Urothelium cell line (cell line): ENCODE measurements around the gene ANXA9.

Experiments used
- DNase-seq: peaks from one replicate; pipeline ENCODE4 v3.0.0; 2011; ENCODE audit warnings: low spot score, mixed read lengths
- FAIRE-seq: peaks from 2 replicates; lab custom pipeline; 2011; peaks lifted over from hg19 to GRCh38; lab: Jason Lieb, UNC

The ANXA9 gene, protein sequence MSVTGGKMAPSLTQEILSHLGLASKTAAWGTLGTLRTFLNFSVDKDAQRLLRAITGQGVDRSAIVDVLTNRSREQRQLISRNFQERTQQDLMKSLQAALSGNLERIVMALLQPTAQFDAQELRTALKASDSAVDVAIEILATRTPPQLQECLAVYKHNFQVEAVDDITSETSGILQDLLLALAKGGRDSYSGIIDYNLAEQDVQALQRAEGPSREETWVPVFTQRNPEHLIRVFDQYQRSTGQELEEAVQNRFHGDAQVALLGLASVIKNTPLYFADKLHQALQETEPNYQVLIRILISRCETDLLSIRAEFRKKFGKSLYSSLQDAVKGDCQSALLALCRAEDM

DNA sequence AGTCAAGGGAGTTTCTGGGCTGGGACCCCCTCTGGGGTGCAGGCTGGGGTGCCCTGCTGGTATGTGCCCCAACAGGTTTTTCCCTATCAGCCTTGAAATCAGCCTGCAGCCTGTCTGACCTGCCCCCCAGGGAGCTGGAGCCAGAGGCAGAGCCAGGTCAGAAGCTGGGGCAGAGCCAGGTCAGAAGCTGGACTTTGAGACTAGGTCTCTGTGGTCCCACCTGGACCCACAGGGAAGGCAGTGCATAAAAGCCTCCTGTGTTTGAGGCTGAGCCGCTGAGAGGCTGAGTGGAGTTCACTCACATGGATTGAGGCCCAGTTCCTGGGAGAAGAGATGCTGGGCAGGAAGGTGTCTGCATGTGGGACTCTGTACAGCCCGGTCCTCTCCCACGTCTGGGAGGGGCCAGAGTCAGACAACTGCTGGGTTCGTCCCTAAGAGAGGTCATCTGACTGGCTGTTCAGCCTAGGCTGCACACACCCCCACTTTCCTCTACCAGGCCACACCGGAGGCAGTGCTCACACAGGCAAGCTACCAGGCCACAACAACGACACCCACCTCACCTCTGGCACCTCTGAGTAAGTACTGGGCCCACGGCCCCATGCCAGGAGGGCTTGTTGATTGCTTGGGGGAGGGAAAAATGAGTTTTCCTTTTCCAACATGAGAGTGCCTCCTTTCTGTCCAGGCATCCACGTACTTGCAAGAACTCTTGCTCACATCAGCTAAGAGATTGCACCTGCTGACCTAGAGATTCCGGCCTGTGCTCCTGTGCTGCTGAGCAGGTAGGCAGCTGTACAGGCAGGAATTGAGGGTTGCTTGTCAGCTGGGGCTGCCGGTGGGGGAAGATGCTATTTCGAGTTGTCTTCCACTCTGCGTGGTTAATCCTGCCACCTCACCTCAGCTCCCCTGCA, at the start of gene ANXA9:
Gene ANXA9 (plus strand): TSS at position 488 of the 908 bp plus-strand sequence. CDS start 814 bp downstream, outside the sequence.
- no peak for FAIRE-seq
- peak; percentile 30 for DNase-seq

DNA sequence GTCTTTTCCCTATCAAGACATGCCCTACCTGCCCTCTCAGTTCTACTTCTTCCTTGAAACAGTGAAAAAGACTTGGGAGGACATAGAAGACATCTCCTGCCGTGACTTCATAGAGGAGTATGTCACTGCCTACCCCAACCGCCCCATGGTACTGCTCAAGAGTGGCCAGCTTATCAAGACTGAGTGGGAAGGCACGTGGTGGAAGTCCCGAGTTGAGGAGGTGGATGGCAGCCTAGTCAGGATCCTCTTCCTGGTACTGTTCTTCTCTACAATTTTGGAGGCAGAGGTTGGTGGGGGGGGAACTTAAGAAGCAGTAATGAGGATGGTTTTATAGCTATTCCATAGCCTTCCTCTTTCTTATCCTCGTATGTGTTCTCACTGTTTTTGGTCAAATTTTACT, 37.2 kb upstream of the ANXA9 start:
- FAIRE-seq (no peak), DNase-seq (no peak)

DNA sequence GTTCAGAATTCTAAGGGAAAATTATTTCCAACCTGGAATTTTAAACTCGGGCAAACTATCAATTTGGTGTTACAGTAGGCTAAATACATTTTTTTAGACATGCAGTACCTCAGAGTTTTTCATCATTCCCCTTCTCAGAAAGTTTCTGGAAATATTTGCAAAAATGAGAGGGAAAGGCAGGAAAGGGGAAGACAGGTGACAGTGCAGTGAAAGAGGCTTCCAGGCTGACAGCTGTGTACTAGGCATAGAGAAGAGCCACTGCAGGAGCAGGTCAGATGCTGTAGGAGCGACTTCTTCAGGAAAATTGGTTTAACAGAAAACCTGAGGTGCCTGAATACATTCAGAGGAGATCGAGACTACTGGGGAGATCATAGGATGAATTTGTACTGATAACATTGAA, 27.4 kb upstream of the ANXA9 start:
- DNase-seq (no peak), FAIRE-seq (no peak)

DNA sequence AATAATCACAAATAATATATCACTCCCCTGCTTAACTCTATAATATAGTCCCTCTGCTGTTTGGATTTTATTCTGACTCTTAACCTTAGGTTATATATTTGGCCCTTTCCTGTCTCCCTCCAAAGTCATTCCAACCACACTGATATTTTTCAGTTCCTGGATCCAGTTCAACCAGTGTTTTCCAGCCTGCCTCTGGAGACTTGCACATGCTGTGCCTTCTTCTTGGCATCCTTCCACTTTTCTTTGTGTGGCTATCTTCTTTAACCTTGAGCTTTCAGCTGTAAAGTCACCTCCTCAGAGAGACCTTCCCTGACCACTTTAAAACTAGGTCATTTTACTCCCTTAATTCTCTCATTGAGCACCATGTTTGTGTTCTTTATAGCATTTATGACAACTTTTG, 26.8 kb upstream of the ANXA9 start:
- FAIRE-seq (no peak), DNase-seq (no peak)

DNA sequence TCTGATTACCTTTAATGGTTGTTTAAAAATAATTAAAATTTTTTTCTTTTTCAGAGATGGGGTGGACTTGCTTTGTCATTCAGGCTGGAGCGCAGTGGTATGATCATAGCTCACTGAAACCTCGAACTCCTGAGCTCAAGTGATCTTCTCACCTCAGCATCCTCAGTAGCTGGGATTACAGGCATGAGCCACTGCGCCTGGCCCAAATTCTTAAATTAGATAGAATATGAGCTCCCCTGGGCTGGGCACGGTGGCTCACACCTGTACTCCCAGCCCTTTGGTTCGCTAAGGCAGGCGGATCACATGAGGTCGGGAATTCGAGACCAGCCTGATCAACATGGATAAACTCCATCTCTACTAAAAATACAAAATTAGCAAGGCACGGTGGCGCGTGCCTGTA, 24.4 kb upstream of the ANXA9 start:
- FAIRE-seq (no peak), DNase-seq (no peak)

DNA sequence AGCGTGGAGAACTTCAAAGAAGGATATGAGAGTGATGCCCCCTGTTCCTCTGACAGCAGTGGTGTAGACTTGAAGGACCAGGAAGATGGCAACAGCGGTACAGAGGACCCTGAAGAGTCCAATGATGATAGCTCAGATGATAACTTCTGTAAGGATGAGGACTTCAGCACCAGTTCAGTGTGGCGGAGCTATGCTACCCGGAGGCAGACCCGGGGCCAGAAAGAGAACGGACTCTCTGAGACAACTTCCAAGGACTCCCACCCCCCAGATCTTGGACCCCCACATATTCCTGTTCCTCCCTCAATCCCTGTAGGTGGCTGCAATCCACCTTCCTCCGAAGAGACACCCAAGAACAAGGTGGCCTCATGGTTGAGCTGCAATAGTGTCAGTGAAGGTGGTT, 21.4 kb upstream of the ANXA9 start:
- FAIRE-seq (no peak), DNase-seq (no peak)

DNA sequence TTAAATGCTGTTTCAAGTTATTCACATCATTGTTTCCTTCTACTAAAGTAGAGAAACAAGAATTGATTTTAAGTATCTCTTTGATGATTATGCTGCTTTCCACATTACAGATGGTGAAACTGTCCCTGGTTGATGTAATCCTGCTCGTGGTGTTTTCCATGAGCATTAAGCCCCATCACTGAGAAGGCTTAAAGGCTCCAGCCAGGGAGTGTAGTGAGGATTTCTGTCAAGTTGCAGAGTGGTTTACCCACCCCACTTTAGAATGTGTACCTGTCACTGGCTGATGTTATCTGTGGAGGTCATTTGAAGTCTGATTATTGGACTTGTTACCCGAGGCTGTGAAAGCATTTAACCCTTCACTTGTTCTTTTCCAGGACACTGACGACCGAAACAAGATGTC, 20.3 kb upstream of the ANXA9 start:
- DNase-seq (no peak), FAIRE-seq (no peak)

DNA sequence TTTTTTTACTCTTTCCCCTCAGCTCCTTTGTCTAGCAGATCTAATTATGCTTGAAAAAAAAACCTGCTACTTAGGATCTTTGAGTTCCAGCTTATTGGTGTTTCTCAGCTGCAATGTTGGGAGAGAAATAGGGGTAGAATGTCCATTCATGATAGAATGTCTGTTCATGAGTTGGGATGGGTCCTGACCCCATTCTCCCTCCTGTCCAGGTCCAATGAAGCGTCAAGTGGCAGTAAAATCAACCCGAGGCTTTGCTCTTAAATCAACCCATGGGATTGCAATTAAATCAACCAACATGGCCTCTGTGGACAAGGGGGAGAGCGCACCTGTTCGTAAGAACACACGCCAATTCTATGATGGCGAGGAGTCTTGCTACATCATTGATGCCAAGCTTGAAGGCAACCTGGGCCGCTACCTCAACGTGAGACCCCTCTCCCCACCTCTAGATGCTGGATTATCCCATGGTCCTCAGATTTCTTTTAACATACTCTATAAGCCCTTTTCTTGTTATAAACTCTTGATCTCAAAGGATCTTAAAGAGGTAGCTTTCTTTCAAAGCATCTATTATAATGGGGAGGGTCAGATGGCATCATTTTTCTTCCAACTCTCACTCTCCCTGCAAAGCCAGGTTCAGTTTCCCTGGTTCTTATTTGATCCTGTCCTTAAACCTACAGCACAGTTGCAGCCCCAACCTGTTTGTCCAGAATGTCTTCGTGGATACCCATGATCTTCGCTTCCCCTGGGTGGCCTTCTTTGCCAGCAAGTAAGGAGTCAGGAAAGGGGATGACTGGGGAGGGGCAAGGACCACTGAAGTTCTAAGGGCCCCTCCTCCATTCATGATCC, 18.6 kb upstream of the ANXA9 start:
- FAIRE-seq, result no peak
- no peak for DNase-seq

DNA sequence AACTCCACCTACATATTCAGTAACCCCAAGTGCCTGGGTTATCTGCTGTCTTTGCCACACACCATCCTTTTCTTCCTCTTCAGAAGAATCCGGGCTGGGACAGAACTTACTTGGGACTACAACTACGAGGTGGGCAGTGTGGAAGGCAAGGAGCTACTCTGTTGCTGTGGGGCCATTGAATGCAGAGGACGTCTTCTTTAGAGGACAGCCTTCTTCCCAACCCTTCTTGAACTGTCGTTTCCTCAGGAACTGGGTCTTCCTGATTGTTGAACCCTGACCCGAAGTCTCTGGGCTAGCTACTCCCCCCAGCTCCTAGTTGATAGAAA, 18.0 kb upstream of the ANXA9 start:
- FAIRE-seq, result no peak

DNA sequence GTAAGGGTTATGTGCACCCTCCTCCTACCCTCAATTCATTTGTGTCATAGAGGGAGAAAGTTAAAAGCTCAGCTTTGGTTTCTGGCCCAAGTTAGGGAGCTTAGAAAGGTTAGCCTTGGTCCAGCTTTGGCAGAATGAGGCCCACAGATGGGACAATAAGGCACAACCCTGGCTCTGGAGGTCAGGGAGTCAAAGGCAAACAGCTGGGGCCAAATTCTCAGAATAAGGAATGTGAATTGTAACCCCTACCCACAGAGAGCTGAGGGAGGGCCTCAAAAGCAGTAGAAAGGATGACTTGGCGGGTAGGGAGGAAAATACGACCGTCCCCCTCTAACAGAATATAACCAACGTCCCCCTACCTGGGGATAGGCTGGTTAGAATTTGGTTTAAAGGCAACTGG, 16.5 kb upstream of the ANXA9 start:
- no peak for FAIRE-seq

More for the DNA sequence above, 18.0 kb upstream of the ANXA9 start:
- no peak for DNase-seq

DNA sequence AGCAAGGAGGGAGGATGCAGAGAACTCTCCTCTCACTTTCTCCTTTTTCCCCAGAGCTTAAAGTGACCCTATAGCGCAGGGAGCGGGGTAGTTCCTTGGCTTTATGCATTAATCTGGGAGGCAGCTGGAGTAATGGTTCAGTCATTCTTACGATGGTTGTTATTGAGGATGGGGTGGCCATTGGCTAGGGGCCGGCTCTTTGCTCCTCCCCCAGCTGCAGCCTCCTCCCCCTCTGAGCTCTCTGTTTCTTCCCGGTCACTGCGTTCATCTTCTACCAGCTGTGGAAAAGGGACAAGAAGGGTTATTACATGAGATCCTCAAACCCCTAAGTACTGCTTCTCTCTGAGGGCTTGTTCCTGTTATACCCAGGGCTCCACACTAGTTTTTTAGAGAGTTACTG, 16.1 kb upstream of the ANXA9 start:
- DNase-seq (no peak), FAIRE-seq (no peak)

More for the DNA sequence above, 16.5 kb upstream of the ANXA9 start:
- DNase-seq, result no peak

DNA sequence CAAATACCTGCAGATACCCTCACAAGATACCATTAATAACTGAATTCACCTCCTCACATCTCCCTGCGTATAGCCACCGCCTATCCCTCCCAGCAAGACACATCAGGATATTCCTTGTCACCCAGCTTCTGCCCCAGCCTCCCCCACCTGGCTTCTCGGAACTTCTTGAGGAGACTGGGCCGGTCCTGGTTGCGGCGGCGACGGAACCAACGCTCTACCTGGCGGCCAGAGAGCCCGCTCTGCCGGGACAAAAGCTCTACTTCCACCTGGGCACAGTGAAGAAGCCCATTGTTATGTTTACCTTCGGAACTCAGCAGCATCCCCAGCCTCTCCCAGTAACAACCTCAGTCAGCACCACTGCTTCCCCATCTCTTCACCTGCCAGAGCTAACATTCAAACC, 14.2 kb upstream of the ANXA9 start:
- no peak for FAIRE-seq
- no peak for DNase-seq

DNA sequence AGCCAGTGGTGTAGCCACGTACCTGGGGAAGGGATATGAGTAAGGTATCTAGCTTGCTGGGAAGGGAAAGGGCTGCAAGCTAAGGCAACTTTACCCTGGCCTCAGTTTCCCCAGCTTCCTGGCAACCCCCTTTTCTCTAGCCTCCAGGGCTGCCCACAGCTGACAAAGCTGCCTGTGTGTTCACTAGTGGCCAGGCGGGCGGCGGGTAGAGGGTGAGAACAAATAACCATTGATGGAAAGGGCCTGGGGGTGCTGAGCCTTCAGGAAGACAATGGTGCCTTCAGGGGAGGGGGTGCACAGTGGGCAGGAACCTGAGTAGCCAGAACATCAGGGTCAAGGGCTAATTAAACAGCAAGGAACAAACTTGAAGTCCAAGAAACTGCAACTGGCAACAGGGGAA, 13.6 kb upstream of the ANXA9 start:
- FAIRE-seq (no peak), DNase-seq (no peak)

DNA sequence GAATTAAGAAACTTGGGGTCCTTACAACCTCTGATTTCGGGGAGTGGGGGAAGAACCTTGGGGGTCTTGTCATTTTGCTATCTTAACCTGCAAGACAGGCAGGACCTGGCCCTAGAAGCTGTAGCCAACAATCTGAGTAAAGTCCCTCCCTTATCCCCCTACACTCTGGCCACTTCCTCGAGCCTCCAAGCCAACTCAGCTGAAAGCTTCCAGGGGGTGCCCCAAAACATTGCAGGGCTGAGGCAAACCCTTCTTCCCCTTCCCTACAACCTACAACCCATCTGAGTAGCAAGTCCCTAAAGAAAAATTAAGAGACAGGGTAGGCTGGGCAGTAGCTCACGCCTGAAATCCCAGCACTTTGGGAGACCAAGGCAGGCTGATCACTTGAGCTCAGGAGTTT, 12.5 kb upstream of the ANXA9 start:
- no peak for FAIRE-seq
- no peak for DNase-seq

DNA sequence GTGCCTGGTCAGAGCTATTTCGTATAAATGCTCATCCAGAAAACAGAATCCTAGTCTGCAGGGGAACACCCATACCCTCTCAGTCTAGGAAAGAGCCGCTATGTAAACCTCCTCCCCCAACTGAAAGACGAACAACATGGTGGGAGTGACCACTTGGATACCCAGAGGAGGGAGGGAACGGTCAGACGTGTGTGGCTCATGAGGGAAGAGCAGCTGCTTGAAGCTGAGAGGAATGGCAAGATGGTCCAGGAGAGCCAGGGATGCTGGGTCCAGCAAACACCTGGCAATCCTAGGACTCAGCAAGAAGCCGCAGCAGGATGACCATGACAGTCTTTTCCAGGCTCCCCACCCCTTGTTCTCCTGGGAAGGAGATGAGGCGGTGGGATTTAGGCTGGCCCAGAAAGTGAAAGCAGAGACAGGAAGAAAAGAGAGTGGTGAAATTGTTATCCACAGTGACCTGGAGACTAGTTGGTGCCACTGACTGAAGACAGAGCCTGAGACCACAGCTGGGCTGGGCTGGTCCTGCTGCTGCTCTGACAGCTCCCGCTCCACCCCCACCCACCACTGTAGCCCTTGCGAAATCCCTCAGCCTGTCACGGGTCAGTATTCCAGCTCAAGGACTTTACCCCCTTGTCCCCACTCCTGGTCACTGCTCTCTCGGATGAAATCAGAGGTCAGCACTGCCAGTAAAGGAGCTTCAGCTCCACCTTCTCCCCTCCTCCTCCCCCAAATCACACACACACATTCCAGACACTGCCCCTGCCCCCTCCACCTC, 11.1 kb upstream of the ANXA9 start:
- no peak for DNase-seq
- no peak for FAIRE-seq

DNA sequence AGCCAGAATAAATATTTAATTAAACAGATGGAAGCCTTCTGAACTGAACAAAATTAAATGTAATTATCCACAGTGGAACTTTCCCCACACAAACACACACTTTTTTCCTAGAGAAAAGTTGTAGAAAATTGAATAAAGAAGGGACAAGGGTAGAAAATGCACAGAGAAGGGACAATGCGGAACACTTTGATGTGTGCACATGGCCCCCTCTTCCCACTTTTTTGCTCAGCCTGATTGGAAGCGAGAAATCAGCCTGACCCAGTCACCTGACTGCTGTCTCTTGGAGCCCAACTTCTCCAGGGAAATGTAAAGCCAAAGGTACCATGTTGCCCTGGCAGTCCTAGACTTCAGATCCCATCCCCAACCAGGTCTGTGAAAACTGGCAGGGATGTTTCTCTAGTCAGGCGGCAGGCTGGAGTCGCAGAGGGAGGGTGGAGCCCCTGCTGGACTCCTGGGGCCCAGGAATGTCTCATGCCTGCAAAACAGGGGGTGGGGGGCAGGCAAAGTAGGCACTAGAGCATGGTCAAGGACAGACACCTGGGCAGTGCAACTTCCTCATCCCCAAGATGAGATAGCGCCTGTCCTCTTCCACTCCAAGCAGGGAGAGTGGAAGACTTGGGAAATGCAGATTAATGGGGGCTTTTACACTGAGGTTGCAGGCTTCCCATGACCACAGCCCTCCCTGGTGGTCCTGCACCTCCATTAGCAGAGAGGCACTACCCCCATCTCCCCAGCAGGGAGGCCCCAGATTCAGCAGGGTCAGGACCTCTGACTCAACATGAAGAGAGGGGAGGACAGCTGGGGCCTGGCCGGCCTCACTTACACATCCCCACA, 10.3 kb upstream of the ANXA9 start:
- DNase-seq, result no peak
- no peak for FAIRE-seq

DNA sequence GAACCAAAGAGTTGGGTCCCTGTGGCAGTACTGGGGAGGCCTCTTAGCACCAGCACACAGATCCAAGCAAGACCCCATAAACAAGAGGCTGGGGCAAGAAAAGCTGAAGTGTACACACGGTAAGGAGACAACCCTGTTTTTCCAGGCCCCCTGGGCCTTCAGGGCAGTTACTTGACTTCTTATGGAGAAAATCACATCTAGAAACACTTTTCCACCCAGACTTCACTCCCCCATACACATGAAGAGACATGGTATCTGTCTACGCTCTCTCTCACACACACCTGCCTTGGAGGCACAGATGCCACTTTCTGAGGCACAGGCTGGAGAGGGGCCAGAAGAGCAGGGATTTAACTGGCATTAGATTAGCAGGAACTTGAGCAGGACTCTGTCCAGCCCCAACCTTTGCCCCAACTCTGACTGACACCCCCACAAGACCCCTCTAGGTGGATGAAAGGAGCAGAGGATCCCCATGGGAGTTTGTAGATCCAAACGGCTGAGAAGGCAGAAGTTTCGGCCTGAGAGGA, 9.6 kb upstream of the ANXA9 start:
- DNase-seq, result no peak
- FAIRE-seq, result no peak

DNA sequence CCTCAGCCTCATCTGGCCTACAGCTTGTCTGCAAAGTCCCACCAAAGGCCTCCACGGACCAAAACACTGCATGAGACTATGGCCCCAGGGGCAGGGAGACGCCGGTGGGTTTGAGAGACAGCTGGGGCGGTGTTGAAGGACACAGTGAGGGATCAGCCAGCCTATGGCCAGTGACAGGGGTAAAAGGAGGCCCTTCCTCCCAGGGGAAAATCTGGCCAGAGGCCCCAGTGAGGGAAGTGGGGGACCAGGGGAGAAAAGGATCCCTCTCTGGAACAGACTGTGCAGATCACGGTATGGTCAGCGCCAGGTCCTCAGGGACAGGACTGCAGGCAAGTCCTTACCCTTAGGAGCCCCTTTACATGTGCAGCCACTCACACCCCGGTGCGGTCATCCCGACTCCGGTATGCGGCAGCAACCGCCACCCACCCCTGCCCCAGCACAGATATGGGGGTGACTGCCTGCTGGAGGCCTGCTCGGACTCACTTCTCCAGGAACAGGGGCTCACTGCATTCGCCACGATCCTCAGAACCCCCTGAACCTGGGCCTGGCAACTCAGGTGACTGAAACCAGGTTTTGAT, 8.7 kb upstream of the ANXA9 start:
- FAIRE-seq, result no peak
- no peak for DNase-seq
